ENCODE results near the gene CD209.
A peak's percentile ranks its signal among the peaks of the same experiment; 100 is the strongest.

Gene CD209

GRCh38 chr19:7763696-7764095 lies 16.4 kb upstream of the CD209 start (continued):
- TF ChIP-seq PBX3 (CRISPR knock-in tag; IDR thresholded peaks at IDR 0.05) (no peak), ZNF19 (tag by site-specific recombination; IDR thresholded peaks at IDR 0.05; ENCODE audit: low read depth) (no peak), YY2 (tag by site-specific recombination; IDR thresholded peaks at IDR 0.05) (no peak), ZFP69B (tag by site-specific recombination; IDR thresholded peaks at IDR 0.05) (no peak), ZNF121 (tag by site-specific recombination; IDR thresholded peaks at IDR 0.05) (no peak), SCRT1 (tag by site-specific recombination; IDR thresholded peaks at IDR 0.05; ENCODE audit: borderline replicate concordance) (no peak), ZNF510 (tag by site-specific recombination; IDR thresholded peaks at IDR 0.05; ENCODE audit: insufficient replicate concordance) (no peak)

- TF ChIP-seq ZBTB17 (tag by site-specific recombination; IDR thresholded peaks at IDR 0.05) (no peak), ZNF707 (tag by site-specific recombination; IDR thresholded peaks at IDR 0.05) (no peak)
- no peak within 1 kb of the TSS for H3K4me3 ChIP-seq (ENCODE audit: low read depth, low read length)
- H3K4me1 ChIP-seq (ENCODE audit: control insufficient read depth, insufficient read depth, low read length), result no peaks in the 10 kb centered on the region
- no peak within 1 kb of the TSS for H3K27ac ChIP-seq (ENCODE audit: extremely low read depth, low read depth, low read length)
- H3K36me3 ChIP-seq (ENCODE audit: control insufficient read depth in 2 of 2, insufficient read depth in 1 of 2, low read length in 2 of 2), result no peaks in the 10 kb centered on the region
- H3K9me3 ChIP-seq (ENCODE audit: control insufficient read depth, insufficient read depth, low read depth, low read length), result no peaks in the 10 kb centered on the region
- CTCF ChIA-PET, result no interaction called here
- POLR2A ChIA-PET, result no interaction called here
Measured at GRCh38 chr19:7762719-7763293, 15.5 kb upstream of the CD209 start, which contains the start of gene CLEC4M. Gene CLEC4M, plus strand, starts transcription at chr19:7763243. Its CDS starts 24 bp downstream, at chr19:7763267.

- Histone ChIP-seq H3K4me1 (ENCODE audit: control insufficient read depth, insufficient read depth, low read length) (no peaks in the 10 kb centered on the region), H3K9me3 (ENCODE audit: control insufficient read depth, insufficient read depth, low read depth, low read length) (no peaks in the 10 kb centered on the region), H3K36me3 (ENCODE audit: control insufficient read depth in 2 of 2, insufficient read depth in 1 of 2, low read length in 2 of 2) (no peaks in the 10 kb centered on the region), H3K4me3 (ENCODE audit: low read depth, low read length) (no peak overlapping the region), H3K27ac (ENCODE audit: extremely low read depth, low read depth, low read length) (no peak overlapping the region)
- CTCF ChIA-PET, result no interaction called here
- TF ChIP-seq SETDB1 (IDR thresholded peaks at IDR 0.05; ENCODE audit: insufficient read length, low read length) (peak; percentile 88), ZEB2 (tag by site-specific recombination; IDR thresholded peaks at IDR 0.05) (no peak), ZNF610 (tag by site-specific recombination; IDR thresholded peaks at IDR 0.05; ENCODE audit: borderline replicate concordance) (0 out of 2 replicates have a peak, but pooled peaks have one; percentile 14), SCRT1 (tag by site-specific recombination; IDR thresholded peaks at IDR 0.05; ENCODE audit: borderline replicate concordance) (no peak), ZNF280D (tag by site-specific recombination; IDR thresholded peaks at IDR 0.05) (0 out of 2 replicates have a peak, but pooled peaks have one; percentile 69)
- POLR2A ChIA-PET, result no interaction called here
Measured at GRCh38 chr19:7759156-7759555, 11.8 kb upstream of the CD209 start.

- POLR2A ChIA-PET, result no interaction called here
- no peaks in the 10 kb centered on the region for H3K9me3 ChIP-seq (ENCODE audit: control insufficient read depth, insufficient read depth, low read depth, low read length)
- CTCF ChIA-PET, result no interaction called here
- TF ChIP-seq ZNF184 (tag by site-specific recombination; IDR thresholded peaks at IDR 0.05) (no peak), SETDB1 (IDR thresholded peaks at IDR 0.05; ENCODE audit: insufficient read length, low read length) (peak; percentile 77), ZNF76 (tag by site-specific recombination; IDR thresholded peaks at IDR 0.05; ENCODE audit: borderline replicate concordance, low read depth) (no peak), ZBTB49 (tag by site-specific recombination; IDR thresholded peaks at IDR 0.05; ENCODE audit: low read depth) (no peak), ZNF585B (tag by site-specific recombination; IDR thresholded peaks at IDR 0.05) (peak; percentile 95)
- H3K4me3 ChIP-seq (ENCODE audit: low read depth, low read length), result no peak overlapping the region
- H3K27ac ChIP-seq (ENCODE audit: extremely low read depth, low read depth, low read length), result no peak overlapping the region
- no peaks in the 10 kb centered on the region for H3K36me3 ChIP-seq (ENCODE audit: control insufficient read depth in 2 of 2, insufficient read depth in 1 of 2, low read length in 2 of 2)
- no peaks in the 10 kb centered on the region for H3K4me1 ChIP-seq (ENCODE audit: control insufficient read depth, insufficient read depth, low read length)
Measured at GRCh38 chr19:7757358-7757757, 10.0 kb upstream of the CD209 start.

All from HEK293 (cell line).